Ishikawa (cell line): Measurements from ENCODE around the gene TAS2R41.

ENCODE experiments used
- CEBPB ChIP-seq: IDR thresholded peaks from 2 replicates; pipeline ENCODE4 v1.6.1; 2012
- CREB1 ChIP-seq: IDR thresholded peaks from 2 replicates; pipeline ENCODE4 v1.6.1; 2012; ENCODE audit warnings: low read depth
- EGR1 ChIP-seq: IDR thresholded peaks from 2 replicates; pipeline ENCODE4 v1.6.1; 2012
- EP300 ChIP-seq: IDR thresholded peaks from 2 replicates; pipeline ENCODE4 v1.6.1; 2012; ENCODE audit warnings: borderline replicate concordance
- FOXM1 ChIP-seq: IDR thresholded peaks from 2 replicates; pipeline ENCODE4 v1.6.1; 2012; ENCODE audit warnings: low read depth, borderline replicate concordance
- MAX ChIP-seq: IDR thresholded peaks from 2 replicates; pipeline ENCODE4 v1.6.1; 2012
- NFIC ChIP-seq: IDR thresholded peaks from 2 replicates; pipeline ENCODE4 v1.6.1; 2012
- RAD21 ChIP-seq: IDR thresholded peaks from 2 replicates; pipeline ENCODE4 v1.6.1; 2012; ENCODE audit warnings: low read depth
- REST ChIP-seq: IDR thresholded peaks from 2 replicates; pipeline ENCODE4 v1.6.1; 2012; ENCODE audit warnings: low read depth, mild to moderate bottlenecking
- TAF1 ChIP-seq: IDR thresholded peaks from 2 replicates; pipeline ENCODE4 v1.6.1; 2012; ENCODE audit warnings: low read depth, mild to moderate bottlenecking
- TCF12 ChIP-seq: IDR thresholded peaks from 2 replicates; pipeline ENCODE4 v1.6.1; 2012; ENCODE audit warnings: low read depth
- TEAD4 ChIP-seq: IDR thresholded peaks from 2 replicates; pipeline ENCODE4 v1.6.1; 2012
- USF1 ChIP-seq: IDR thresholded peaks from 2 replicates; pipeline ENCODE4 v1.6.1; 2012
- YY1 ChIP-seq: IDR thresholded peaks from 2 replicates; pipeline ENCODE4 v1.6.1; 2012; ENCODE audit warnings: low read depth
- ZBTB7A ChIP-seq: IDR thresholded peaks from 2 replicates; pipeline ENCODE4 v1.6.1; 2012; ENCODE audit warnings: low read depth

Gene TAS2R41

GRCh38 chr7:143484119-143484518 lies 6.4 kb downstream of the TAS2R41 start:
- no peak for TF ChIP-seq TCF12
- TF ChIP-seq ZBTB7A, result no peak
- no peak for TF ChIP-seq FOXM1
- TF ChIP-seq CREB1, result no peak
- TF ChIP-seq EGR1, result no peak
- no peak for TF ChIP-seq YY1
- no peak for TF ChIP-seq USF1
- no peak for TF ChIP-seq RAD21
- TF ChIP-seq EP300, result no peak

GRCh38 chr7:143485094-143485493 lies 7.4 kb downstream of the TAS2R41 start:
- TF ChIP-seq RAD21, result no peak
- no peak for TF ChIP-seq CREB1
- TF ChIP-seq YY1, result no peak
- no peak for TF ChIP-seq TCF12
- no peak for TF ChIP-seq NFIC
- TF ChIP-seq REST, result no peak
- no peak for TF ChIP-seq TAF1
- TF ChIP-seq EP300, result no peak
- no peak for TF ChIP-seq TEAD4
- no peak for TF ChIP-seq MAX
- TF ChIP-seq USF1, result no peak
- TF ChIP-seq EGR1, result no peak
- TF ChIP-seq FOXM1, result no peak
- no peak for TF ChIP-seq ZBTB7A
- no peak for TF ChIP-seq CEBPB

GRCh38 chr7:143485500-143485899 lies 7.8 kb downstream of the TAS2R41 start:
- TF ChIP-seq TAF1 (no peak), CREB1 (no peak), MAX (no peak), NFIC (no peak), REST (no peak), EGR1 (no peak), ZBTB7A (no peak), YY1 (no peak), FOXM1 (no peak), CEBPB (no peak), USF1 (no peak), TCF12 (no peak)

GRCh38 chr7:143487061-143487460 lies 9.4 kb downstream of the TAS2R41 start:
- no peak for TF ChIP-seq ZBTB7A
- no peak for TF ChIP-seq TCF12

- no peak for TF ChIP-seq ZBTB7A
- TF ChIP-seq EGR1, result no peak
- TF ChIP-seq NFIC, result no peak
- TF ChIP-seq EP300, result no peak
- TF ChIP-seq TEAD4, result no peak
- no peak for TF ChIP-seq FOXM1
- no peak for TF ChIP-seq MAX
- no peak for TF ChIP-seq RAD21
- no peak for TF ChIP-seq TCF12
- no peak for TF ChIP-seq CREB1
- TF ChIP-seq YY1, result no peak
- no peak for TF ChIP-seq CEBPB
- no peak for TF ChIP-seq USF1
- TF ChIP-seq REST, result no peak
- no peak for TF ChIP-seq TAF1
These were observed 9.9 kb downstream of the TAS2R41 start for GRCh38 chr7:143487566-143487965.
